ELF-1 (cell line): Measurements from ENCODE around the gene CNOT9.

Experiments
- DNase-seq: peaks from one replicate; pipeline ENCODE4 v3.0.0-alpha.2; 2016; ENCODE audit warnings: low read depth, low spot score

Gene CNOT9

DNA sequence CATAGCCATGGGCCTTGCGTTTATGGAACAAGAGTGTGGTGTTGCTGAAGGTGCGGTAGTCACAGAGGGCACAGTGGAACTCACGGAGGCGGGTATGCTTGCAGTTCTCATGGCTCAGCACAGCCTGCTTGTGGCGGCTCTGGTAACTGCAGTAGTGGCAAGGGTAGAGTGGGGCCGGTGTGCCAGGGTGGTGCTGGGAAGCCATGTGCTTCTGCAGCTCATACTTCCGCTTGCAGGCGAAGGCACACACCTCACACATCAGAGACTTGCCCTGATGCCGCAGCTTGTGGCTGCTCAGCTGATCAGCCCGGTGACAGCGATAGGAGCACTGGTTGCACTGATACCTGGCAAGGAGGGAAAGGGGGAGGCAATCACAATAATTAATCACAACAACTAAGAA lies 76.1 kb downstream of the CNOT9 start:
- no peak for DNase-seq

GRCh38 chr2:218645126-218645525 lies 76.5 kb downstream of the CNOT9 start:
- DNase-seq: no peak
